KMS-11 (cell line): Measurements from ENCODE around the gene VPS35.

Source experiments
- H2AFZ ChIP-seq: fragments of 200-600 bp; sonication (generic); 2 replicates; pipeline ENCODE4 v1.6.1; 2016; ENCODE audit warnings: antibody characterized with exemption, mixed run types, low read depth
- H3K27ac ChIP-seq: fragments of 200-600 bp; sonication (generic); 2 replicates; pipeline ENCODE4 v1.6.1; 2016; ENCODE audit warnings: mild to moderate bottlenecking, mixed run types
- H3K27me3 ChIP-seq: fragments of 200-600 bp; sonication (generic); 2 replicates; pipeline ENCODE4 v1.6.1; 2017; ENCODE audit warnings: mild to moderate bottlenecking, low read depth, mixed run types, moderate library complexity; ENCODE audit not compliant: insufficient read depth
- H3K36me3 ChIP-seq: fragments of 200-600 bp; sonication (generic); 2 replicates; pipeline ENCODE4 v1.6.1; 2017; ENCODE audit warnings: mild to moderate bottlenecking, mixed run types; ENCODE audit not compliant: insufficient read depth
- H3K4me1 ChIP-seq: fragments of 200-600 bp; sonication (generic); 2 replicates; pipeline ENCODE4 v1.6.1; 2016; ENCODE audit warnings: mild to moderate bottlenecking, low read depth, mixed run types; ENCODE audit not compliant: poor library complexity, severe bottlenecking
- H3K4me2 ChIP-seq: fragments of 200-600 bp; sonication (generic); 2 replicates; pipeline ENCODE4 v1.7.0; 2016; ENCODE audit warnings: mild to moderate bottlenecking, mixed run types
- H3K4me3 ChIP-seq: fragments of 200-600 bp; sonication (generic); IDR thresholded peaks from 2 replicates; pipeline ENCODE4 v1.6.1; 2017; ENCODE audit warnings: low read depth, low read length, mixed read lengths; ENCODE audit not compliant: insufficient read depth
- H3K79me2 ChIP-seq: fragments of 200-600 bp; sonication (generic); 2 replicates; pipeline ENCODE4 v1.6.1; 2016; ENCODE audit warnings: low read depth, mixed run types; ENCODE audit not compliant: insufficient read depth
- H3K9ac ChIP-seq: fragments of 200-600 bp; sonication (generic); 2 replicates; pipeline ENCODE4 v1.6.1; 2016; ENCODE audit warnings: mild to moderate bottlenecking, mixed run types
- H4K20me1 ChIP-seq: fragments of 200-600 bp; sonication (generic); 2 replicates; pipeline ENCODE4 v1.6.1; 2016; ENCODE audit warnings: mild to moderate bottlenecking, mixed run types; ENCODE audit not compliant: insufficient read depth
- CTCF ChIP-seq: fragments of 200-600 bp; sonication (generic); conservative IDR thresholded peaks from 2 replicates; pipeline ENCODE4 v1.6.1; 2017; ENCODE audit warnings: low read depth, mild to moderate bottlenecking, antibody characterized with exemption, low read length, moderate library complexity, mixed read lengths

VPS35 gene

GRCh38 chr16:46614006-46614405, 75.0 kb downstream of the VPS35 start:
- Histone ChIP-seq H3K27me3 (no peaks in the 10 kb centered on the region), H3K4me2 (no peak overlapping the region), H2AFZ (no peak overlapping the region), H3K36me3 (peaks cover 9% of the 10 kb centered on the region; the same call in 1 of the 2 replicates), H4K20me1 (no peaks in the 10 kb centered on the region), H3K27ac (no peak overlapping the region), H3K4me3 (no peak overlapping the region), H3K9ac (no peak overlapping the region), H3K4me1 (peaks cover 17% of the 10 kb centered on the region), H3K79me2 (peaks cover 26% of the 10 kb centered on the region; the same call in 1 of the 2 replicates)
- TF ChIP-seq CTCF = no peak

GRCh38 chr16:46613352-46613751, 75.6 kb downstream of the VPS35 start:
- Histone ChIP-seq H4K20me1 (no peaks in the 10 kb centered on the region), H3K27me3 (no peaks in the 10 kb centered on the region), H3K9ac (no peak overlapping the region), H2AFZ (no peak overlapping the region), H3K4me2 (no peak overlapping the region), H3K4me3 (no peak overlapping the region), H3K36me3 (peaks cover 9% of the 10 kb centered on the region; the same call in 1 of the 2 replicates), H3K79me2 (peaks cover 19% of the 10 kb centered on the region; the same call in 1 of the 2 replicates), H3K4me1 (peaks cover 17% of the 10 kb centered on the region), H3K27ac (no peak overlapping the region)
- no peak for TF ChIP-seq CTCF

GRCh38 chr16:46612121-46612520, 76.9 kb downstream of the VPS35 start:
- no peaks in the 10 kb centered on the region for H3K27me3 ChIP-seq
- TF ChIP-seq CTCF = no peak
- peaks cover 9% of the 10 kb centered on the region; the same call in 1 of the 2 replicates for H3K36me3 ChIP-seq
- no peak overlapping the region for H3K4me2 ChIP-seq
- no peak overlapping the region for H3K4me3 ChIP-seq
- H2AFZ ChIP-seq = no peak overlapping the region
- H3K4me1 ChIP-seq = peaks cover 17% of the 10 kb centered on the region
- 0 out of 2 replicates have a peak, but pooled peaks cover 10% of the 10 kb centered on the region for H3K79me2 ChIP-seq
- no peak overlapping the region for H3K9ac ChIP-seq
- H4K20me1 ChIP-seq = no peaks in the 10 kb centered on the region
- H3K27ac ChIP-seq = no peak overlapping the region

GRCh38 chr16:46607529-46607928, 81.4 kb downstream of the VPS35 start:
- H3K36me3 ChIP-seq = no peaks in the 10 kb centered on the region
- peak; percentile 29; the same call in 1 of the 2 replicates for TF ChIP-seq CTCF

More at GRCh38 chr16:46607529-46607928, 81.4 kb downstream of the VPS35 start:
- Histone ChIP-seq H3K79me2 (0 out of 2 replicates have a peak, but pooled peaks cover 10% of the 10 kb centered on the region), H3K4me3 (no peak overlapping the region), H3K4me2 (no peak overlapping the region), H2AFZ (no peak overlapping the region), H3K4me1 (peaks cover 3% of the 10 kb centered on the region), H3K27ac (no peak overlapping the region), H4K20me1 (no peaks in the 10 kb centered on the region), H3K9ac (no peak overlapping the region), H3K27me3 (no peaks in the 10 kb centered on the region)
